ENCODE results near the gene JCAD.

The JCAD gene

GRCh38 chr10:30068492-30069223 is 9.3 kb upstream of the JCAD start:
- no peaks in the 10 kb centered on the region for H3K9me2 ChIP-seq (replicated peaks; ENCODE audit: low read depth, low read length)
- H3K79me2 ChIP-seq (ENCODE audit: insufficient read depth, low read length) = no peaks in the 10 kb centered on the region
- H3K9ac ChIP-seq (ENCODE audit: low read depth, low read length, poor library complexity, severe bottlenecking) = no peak overlapping the region
- peaks cover under 1% of the 10 kb centered on the region for H3K4me1 ChIP-seq (ENCODE audit: insufficient read depth, low read length, poor library complexity, severe bottlenecking)
- no peak overlapping the region for H2AFZ ChIP-seq (ENCODE audit: low read length)
- no peak for TF ChIP-seq EZH2phosphoT487 (IDR thresholded peaks at IDR 0.05; ENCODE audit: borderline replicate concordance)
- TF ChIP-seq, protein P1, sequence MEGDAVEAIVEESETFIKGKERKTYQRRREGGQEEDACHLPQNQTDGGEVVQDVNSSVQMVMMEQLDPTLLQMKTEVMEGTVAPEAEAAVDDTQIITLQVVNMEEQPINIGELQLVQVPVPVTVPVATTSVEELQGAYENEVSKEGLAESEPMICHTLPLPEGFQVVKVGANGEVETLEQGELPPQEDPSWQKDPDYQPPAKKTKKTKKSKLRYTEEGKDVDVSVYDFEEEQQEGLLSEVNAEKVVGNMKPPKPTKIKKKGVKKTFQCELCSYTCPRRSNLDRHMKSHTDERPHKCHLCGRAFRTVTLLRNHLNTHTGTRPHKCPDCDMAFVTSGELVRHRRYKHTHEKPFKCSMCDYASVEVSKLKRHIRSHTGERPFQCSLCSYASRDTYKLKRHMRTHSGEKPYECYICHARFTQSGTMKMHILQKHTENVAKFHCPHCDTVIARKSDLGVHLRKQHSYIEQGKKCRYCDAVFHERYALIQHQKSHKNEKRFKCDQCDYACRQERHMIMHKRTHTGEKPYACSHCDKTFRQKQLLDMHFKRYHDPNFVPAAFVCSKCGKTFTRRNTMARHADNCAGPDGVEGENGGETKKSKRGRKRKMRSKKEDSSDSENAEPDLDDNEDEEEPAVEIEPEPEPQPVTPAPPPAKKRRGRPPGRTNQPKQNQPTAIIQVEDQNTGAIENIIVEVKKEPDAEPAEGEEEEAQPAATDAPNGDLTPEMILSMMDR (conservative IDR thresholded peaks at IDR 0.05; ENCODE audit: low read length) = no peak
- H3K4me2 ChIP-seq (ENCODE audit: low read depth, low read length, poor library complexity, severe bottlenecking) = no peak overlapping the region
- H3F3A ChIP-seq (ENCODE audit: low read depth) = no peaks in the 10 kb centered on the region
- no peak overlapping the region for H3K4me3 ChIP-seq (ENCODE audit: low read length, poor library complexity, severe bottlenecking)
- no peaks in the 10 kb centered on the region for H3K27me3 ChIP-seq (ENCODE audit: insufficient read depth, low read length, poor library complexity, severe bottlenecking)
- no peaks in the 10 kb centered on the region for H3K9me3 ChIP-seq (ENCODE audit: insufficient read depth, low read depth, low read length)
- no peaks in the 10 kb centered on the region for H4K20me1 ChIP-seq (ENCODE audit: insufficient read depth, low read length, poor library complexity, severe bottlenecking)
- H3K36me3 ChIP-seq (ENCODE audit: insufficient read depth, low read length) = no peaks in the 10 kb centered on the region

GRCh38 chr10:30063099-30063498 is 3.7 kb upstream of the JCAD start:
- H3K4me2 ChIP-seq (ENCODE audit: low read depth, low read length, poor library complexity, severe bottlenecking) = no peak overlapping the region
- no peaks in the 10 kb centered on the region for H3K27me3 ChIP-seq (ENCODE audit: insufficient read depth, low read length, poor library complexity, severe bottlenecking)
- TF ChIP-seq, protein P1 (conservative IDR thresholded peaks at IDR 0.05; ENCODE audit: low read length) = no peak
- no peak for TF ChIP-seq EZH2phosphoT487 (IDR thresholded peaks at IDR 0.05; ENCODE audit: borderline replicate concordance)
- no peaks in the 10 kb centered on the region for H3F3A ChIP-seq (ENCODE audit: low read depth)
- H3K9me2 ChIP-seq (replicated peaks; ENCODE audit: low read depth, low read length) = no peaks in the 10 kb centered on the region
- H3K4me3 ChIP-seq (ENCODE audit: low read length, poor library complexity, severe bottlenecking) = no peak overlapping the region
- no peaks in the 10 kb centered on the region for H4K20me1 ChIP-seq (ENCODE audit: insufficient read depth, low read length, poor library complexity, severe bottlenecking)
- no peaks in the 10 kb centered on the region for H3K79me2 ChIP-seq (ENCODE audit: insufficient read depth, low read length)
- no peaks in the 10 kb centered on the region for H3K9me3 ChIP-seq (ENCODE audit: insufficient read depth, low read depth, low read length)
- H3K4me1 ChIP-seq (ENCODE audit: insufficient read depth, low read length, poor library complexity, severe bottlenecking) = no peaks in the 10 kb centered on the region
- no peak overlapping the region for H2AFZ ChIP-seq (ENCODE audit: low read length)
- no peaks in the 10 kb centered on the region for H3K36me3 ChIP-seq (ENCODE audit: insufficient read depth, low read length)
- H3K9ac ChIP-seq (ENCODE audit: low read depth, low read length, poor library complexity, severe bottlenecking) = no peak overlapping the region

DNA sequence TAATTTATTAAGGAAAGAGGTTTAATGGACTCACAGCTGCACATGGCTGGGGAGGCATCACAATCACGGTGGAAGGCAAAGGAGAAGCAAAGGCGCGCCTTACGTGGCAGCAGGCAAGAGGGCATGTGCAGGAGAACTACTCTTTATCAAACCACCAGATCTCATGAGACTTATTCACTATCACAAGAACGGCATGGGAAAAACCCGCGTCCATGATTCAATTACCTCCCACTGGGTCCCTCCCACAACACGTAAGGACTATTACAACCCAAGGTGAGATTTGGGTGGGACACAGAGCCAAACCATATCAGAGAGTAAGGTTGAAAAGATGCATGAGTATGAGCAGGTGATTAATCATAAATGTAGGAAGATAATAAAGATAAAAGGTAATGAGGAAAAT is 3.2 kb upstream of the JCAD start:
- Histone ChIP-seq H3K4me1 (ENCODE audit: insufficient read depth, low read length, poor library complexity, severe bottlenecking) (no peaks in the 10 kb centered on the region), H3K4me2 (ENCODE audit: low read depth, low read length, poor library complexity, severe bottlenecking) (no peak overlapping the region), H3K9ac (ENCODE audit: low read depth, low read length, poor library complexity, severe bottlenecking) (no peak overlapping the region), H3K36me3 (ENCODE audit: insufficient read depth, low read length) (no peaks in the 10 kb centered on the region), H4K20me1 (ENCODE audit: insufficient read depth, low read length, poor library complexity, severe bottlenecking) (no peaks in the 10 kb centered on the region), H3K4me3 (ENCODE audit: low read length, poor library complexity, severe bottlenecking) (no peak overlapping the region), H3K9me2 (replicated peaks; ENCODE audit: low read depth, low read length) (no peaks in the 10 kb centered on the region), H2AFZ (ENCODE audit: low read length) (no peak overlapping the region), H3K27me3 (ENCODE audit: insufficient read depth, low read length, poor library complexity, severe bottlenecking) (no peaks in the 10 kb centered on the region), H3F3A (ENCODE audit: low read depth) (no peaks in the 10 kb centered on the region), H3K79me2 (ENCODE audit: insufficient read depth, low read length) (no peaks in the 10 kb centered on the region), H3K9me3 (ENCODE audit: insufficient read depth, low read depth, low read length) (no peaks in the 10 kb centered on the region)
- TF ChIP-seq EZH2phosphoT487 (IDR thresholded peaks at IDR 0.05; ENCODE audit: borderline replicate concordance) = no peak
- TF ChIP-seq, protein P1 (conservative IDR thresholded peaks at IDR 0.05; ENCODE audit: low read length) = no peak
